ENCODE measurements around the gene ZBTB49.

ZBTB49 gene

DNA sequence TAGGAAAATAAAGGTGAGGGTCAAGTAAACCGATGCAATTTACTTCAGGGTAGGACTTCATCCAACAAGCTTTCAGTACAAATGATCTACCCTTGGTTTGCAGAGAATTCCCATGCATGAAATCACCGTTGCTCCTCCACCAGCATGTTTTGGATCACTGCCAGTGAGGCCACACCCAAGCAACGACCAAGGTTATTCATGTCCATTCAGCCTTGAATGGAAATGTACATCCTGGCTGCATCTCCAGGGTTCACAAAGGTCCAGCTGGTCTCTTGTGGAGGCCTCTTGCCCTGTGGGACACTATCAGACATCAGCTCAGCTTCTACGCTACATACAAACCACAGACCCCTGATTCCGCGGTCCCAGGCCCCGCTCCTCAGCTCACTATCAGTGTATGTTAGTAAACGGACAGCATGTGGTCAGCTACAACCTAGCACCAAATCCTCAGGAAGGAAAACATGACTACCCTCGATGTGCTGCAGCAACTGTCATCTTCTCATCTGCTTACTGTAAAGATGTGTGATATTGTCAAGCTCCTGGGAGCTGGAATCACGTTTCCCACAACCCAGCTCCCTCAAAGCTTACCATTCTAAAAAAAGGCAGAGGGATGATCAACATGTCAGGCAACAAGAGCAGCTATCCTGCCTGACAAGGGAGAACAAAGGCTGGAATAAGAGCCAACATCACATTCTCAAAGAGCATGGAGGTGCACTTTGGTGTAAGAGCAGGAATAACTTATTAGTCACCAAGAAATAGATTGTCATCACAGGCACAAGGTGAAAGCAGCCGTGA is 5.0 kb upstream of the ZBTB49 start:
- no peak for DNase-seq (ENCODE audit: extremely low read depth, low read depth)
- TF ChIP-seq, protein P1, sequence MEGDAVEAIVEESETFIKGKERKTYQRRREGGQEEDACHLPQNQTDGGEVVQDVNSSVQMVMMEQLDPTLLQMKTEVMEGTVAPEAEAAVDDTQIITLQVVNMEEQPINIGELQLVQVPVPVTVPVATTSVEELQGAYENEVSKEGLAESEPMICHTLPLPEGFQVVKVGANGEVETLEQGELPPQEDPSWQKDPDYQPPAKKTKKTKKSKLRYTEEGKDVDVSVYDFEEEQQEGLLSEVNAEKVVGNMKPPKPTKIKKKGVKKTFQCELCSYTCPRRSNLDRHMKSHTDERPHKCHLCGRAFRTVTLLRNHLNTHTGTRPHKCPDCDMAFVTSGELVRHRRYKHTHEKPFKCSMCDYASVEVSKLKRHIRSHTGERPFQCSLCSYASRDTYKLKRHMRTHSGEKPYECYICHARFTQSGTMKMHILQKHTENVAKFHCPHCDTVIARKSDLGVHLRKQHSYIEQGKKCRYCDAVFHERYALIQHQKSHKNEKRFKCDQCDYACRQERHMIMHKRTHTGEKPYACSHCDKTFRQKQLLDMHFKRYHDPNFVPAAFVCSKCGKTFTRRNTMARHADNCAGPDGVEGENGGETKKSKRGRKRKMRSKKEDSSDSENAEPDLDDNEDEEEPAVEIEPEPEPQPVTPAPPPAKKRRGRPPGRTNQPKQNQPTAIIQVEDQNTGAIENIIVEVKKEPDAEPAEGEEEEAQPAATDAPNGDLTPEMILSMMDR (IDR thresholded peaks at IDR 0.05; ENCODE audit: low read depth, low read length), result no peak

DNA sequence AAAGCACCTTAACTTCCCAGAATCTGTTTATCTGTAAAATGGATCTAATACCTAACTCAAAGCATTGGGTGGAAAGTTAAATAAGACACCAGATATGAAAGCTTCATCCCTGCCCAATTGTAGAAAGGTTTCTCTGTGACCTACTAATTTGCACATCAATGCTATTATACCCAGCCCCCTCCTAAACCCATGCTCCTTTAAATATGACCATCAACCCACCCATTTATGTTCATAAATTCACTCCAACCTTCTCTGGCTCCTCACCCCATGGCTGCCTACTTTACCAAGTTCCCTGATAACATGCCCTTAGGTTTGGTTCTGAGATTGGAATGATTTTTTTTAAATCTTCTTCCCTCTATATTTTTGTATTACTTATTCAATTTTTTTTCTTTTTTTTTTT is 2.0 kb upstream of the ZBTB49 start:
- no peak for DNase-seq (ENCODE audit: extremely low read depth, low read depth)
- TF ChIP-seq, protein P1 (IDR thresholded peaks at IDR 0.05; ENCODE audit: low read depth, low read length), result no peak

DNA sequence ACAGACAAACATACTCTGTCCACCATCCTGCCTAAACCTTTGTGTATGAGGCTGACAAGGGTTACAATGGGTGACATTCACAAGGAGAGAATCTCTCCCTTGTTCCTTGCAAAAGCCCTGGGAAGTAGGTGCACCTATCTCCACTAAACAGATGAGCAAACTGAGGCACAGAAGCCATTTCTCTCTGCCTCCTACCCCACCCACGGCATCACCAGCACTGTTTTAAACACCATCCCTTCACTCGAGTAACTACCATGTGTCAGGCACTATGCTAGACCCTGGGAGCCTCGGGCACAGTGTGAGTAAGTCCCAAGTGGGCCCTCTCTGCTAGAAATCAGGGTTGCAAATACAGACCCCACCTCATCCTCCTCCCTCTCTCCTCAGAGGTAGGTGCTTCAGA is 996 bp upstream of the ZBTB49 start:
- TF ChIP-seq, protein P1 (IDR thresholded peaks at IDR 0.05; ENCODE audit: low read depth, low read length), result no peak
- DNase-seq (ENCODE audit: extremely low read depth, low read depth), result no peak

DNA sequence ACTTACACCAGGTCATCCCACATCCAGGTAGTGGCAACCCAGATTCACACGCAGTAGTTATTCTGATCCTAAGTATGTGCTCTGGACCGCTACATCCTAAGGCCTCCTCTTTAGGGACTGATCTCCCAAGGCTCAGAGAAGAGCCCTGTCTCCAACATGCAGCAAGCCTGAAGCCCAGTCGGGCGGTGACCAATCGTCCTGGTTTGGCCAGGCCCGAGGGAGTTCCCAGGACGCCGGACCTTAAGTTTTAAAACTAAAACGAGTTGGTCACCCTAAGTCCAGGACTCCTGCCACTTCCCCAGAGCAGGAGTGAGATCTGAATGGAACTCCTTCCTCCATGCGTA is 482 bp upstream of the ZBTB49 start:
- no peak for DNase-seq (ENCODE audit: extremely low read depth, low read depth)

DNA sequence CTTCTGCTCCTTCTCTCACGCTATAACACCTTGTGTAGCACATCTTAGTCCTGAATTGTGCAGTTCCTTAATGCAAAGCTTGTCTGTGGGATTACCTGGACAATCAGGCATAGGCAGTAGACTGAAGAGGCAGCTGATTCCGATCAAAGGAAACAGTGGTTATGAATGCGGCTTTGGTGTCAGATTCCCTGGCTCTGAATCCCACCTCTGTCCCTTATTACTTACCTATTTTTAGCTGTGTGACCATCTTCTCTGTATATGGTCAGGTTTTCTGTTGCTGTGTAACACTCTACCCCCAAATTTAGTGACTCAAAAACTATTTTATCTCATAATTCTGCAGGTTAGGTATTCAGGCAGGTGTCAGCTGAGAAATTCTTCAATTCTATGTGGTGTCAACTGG is 3.2 kb downstream of the ZBTB49 start:
- no peak for DNase-seq (ENCODE audit: extremely low read depth, low read depth)
- TF ChIP-seq, protein P1 (IDR thresholded peaks at IDR 0.05; ENCODE audit: low read depth, low read length), result no peak

More for the DNA sequence above, 482 bp upstream of the ZBTB49 start:
- TF ChIP-seq, protein P1 (IDR thresholded peaks at IDR 0.05; ENCODE audit: low read depth, low read length), result no peak

DNA sequence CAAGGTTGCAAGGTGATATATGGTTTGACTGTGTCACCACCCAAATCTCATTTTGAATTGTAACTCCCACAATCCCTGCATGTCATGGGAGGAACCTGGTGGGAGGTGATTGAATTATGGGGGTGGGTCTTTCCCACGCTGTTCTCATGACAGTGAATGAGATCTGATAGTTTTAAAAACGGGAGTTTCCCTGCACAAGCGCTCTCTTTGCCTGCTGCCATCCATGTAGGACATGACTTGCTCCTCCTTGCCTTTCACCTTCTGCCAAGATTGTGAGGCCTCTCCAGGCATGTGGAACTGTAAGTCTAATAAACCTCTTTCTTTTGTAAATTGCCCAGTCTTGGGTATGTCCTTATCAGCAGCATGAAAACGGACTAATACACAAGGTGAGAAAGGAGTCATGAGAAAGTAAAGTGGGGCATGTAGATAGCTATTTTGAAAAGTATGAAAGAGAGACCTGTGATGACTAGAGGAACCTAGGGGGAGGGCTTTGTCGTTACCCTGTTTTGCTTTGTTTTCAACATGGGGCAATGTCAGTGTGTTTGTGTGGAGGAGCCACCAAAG is 6.3 kb downstream of the ZBTB49 start:
- TF ChIP-seq, protein P1 (IDR thresholded peaks at IDR 0.05; ENCODE audit: low read depth, low read length), result no peak
- no peak for DNase-seq (ENCODE audit: extremely low read depth, low read depth)

DNA sequence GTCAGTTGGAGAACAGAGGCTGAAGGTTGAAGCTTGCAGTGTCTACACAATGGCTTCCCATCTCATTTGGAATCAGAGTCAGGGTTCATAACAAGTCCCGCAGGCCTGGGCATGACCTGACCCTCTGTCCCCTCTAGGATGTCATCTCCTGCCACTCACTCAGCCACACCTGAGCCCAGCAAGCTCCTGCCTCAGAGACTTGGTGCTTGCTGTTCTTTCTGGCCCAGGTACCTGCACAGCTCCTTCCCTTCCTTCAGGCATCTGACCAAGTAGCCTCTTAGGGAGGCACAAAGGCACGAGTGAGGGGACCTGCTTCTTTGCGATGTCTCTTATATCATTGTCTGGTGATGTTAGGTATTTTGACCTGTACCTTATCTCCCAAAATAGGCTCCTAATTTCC is 9.0 kb downstream of the ZBTB49 start:
- TF ChIP-seq, protein P1 (IDR thresholded peaks at IDR 0.05; ENCODE audit: low read depth, low read length), result no peak
- DNase-seq (ENCODE audit: extremely low read depth, low read depth), result no peak

Measured in AG09319 (cell line).